HepG2 (cell line): ENCODE measurements around the gene RABEP2. TPM values are rescaled to one million over a fixed set of nuclear protein-coding genes. Genes with fewer than 3 reads are reported as not detected.

Experiments used
- GRHL1 ChIP-seq: sonication (generic); formaldehyde crosslinking; conservative IDR thresholded peaks from 2 replicates; pipeline ENCODE4 v1.8.0; 2022; ENCODE audit warnings: missing genetic modification reagents
- POGZ ChIP-seq: sonication (generic); formaldehyde crosslinking; IDR thresholded peaks from 2 replicates; pipeline ENCODE4 v1.4.0; 2020; ENCODE audit warnings: mild to moderate bottlenecking, missing genetic modification reagents
- SIN3B ChIP-seq: fragments of 150-350 bp; IDR thresholded peaks from 2 replicates; pipeline ENCODE4 v1.6.1; 2014; ENCODE audit warnings: low read length
- SIX4 ChIP-seq: sonication (generic); formaldehyde crosslinking; IDR thresholded peaks from 2 replicates; pipeline ENCODE4 v1.4.0; 2020; ENCODE audit warnings: missing genetic modification reagents
- SMC3 ChIP-seq: IDR thresholded peaks from 2 replicates; pipeline ENCODE4 v1.6.1; 2011; ENCODE audit warnings: low read length, improper control_type of control experiment
- SOX5 ChIP-seq: IDR thresholded peaks from 2 replicates; pipeline ENCODE4 v1.6.1; 2016; ENCODE audit warnings: borderline replicate concordance
- TBP ChIP-seq: sonication (generic); formaldehyde crosslinking; IDR thresholded peaks from 2 replicates; pipeline ENCODE4 v1.5.0; 2020; ENCODE audit warnings: missing genetic modification reagents
- THAP8 ChIP-seq: sonication (generic); formaldehyde crosslinking; IDR thresholded peaks from 2 replicates; pipeline ENCODE4 v1.5.1; 2020; ENCODE audit warnings: missing genetic modification reagents, mild to moderate bottlenecking, borderline replicate concordance
- USF2 ChIP-seq, 2 experiments: sonication (generic) in 1 of 2; formaldehyde crosslinking in 1 of 2; IDR thresholded peaks; 2 replicates each; pipeline versions ENCODE4 v1.5.1 to v1.6.1; 2011 to 2020; ENCODE audit warnings: borderline replicate concordance in 1 of 2, low read depth in 1 of 2, low read length in 1 of 2, mild to moderate bottlenecking in 1 of 2, missing genetic modification reagents in 1 of 2, moderate library complexity in 1 of 2
- YY1 ChIP-seq: IDR thresholded peaks from 2 replicates; pipeline ENCODE4 v1.6.1; 2011; ENCODE audit warnings: low read length, low read depth, moderate library complexity, mild to moderate bottlenecking; ENCODE audit not compliant: insufficient read depth, insufficient replicate concordance
- ZBTB20 ChIP-seq: sonication (generic); formaldehyde crosslinking; IDR thresholded peaks from 2 replicates; pipeline ENCODE4 v1.8.1; 2023; ENCODE audit warnings: missing genetic modification reagents, low read depth, mild to moderate bottlenecking, borderline replicate concordance
- ZBTB25 ChIP-seq: IDR thresholded peaks from 2 replicates; pipeline ENCODE4 v1.6.1; 2018; ENCODE audit warnings: missing genetic modification reagents
- ZNF136 ChIP-seq: sonication (generic); formaldehyde crosslinking; IDR thresholded peaks from 2 replicates; pipeline ENCODE4 v1.8.1; 2022; ENCODE audit warnings: low read depth, mild to moderate bottlenecking, moderate library complexity, missing genetic modification reagents
- ZNF275 ChIP-seq: sonication (generic); formaldehyde crosslinking; IDR thresholded peaks from 2 replicates; pipeline ENCODE4 v1.8.0; 2022; ENCODE audit warnings: missing genetic modification reagents, mild to moderate bottlenecking, inconsistent platforms, borderline replicate concordance
- ZNF276 ChIP-seq: sonication (generic); formaldehyde crosslinking; IDR thresholded peaks from 2 replicates; pipeline ENCODE4 v1.4.0; 2020; ENCODE audit warnings: mild to moderate bottlenecking, low read depth, missing genetic modification reagents
- ZNF777 ChIP-seq: sonication (generic); formaldehyde crosslinking; IDR thresholded peaks from 2 replicates; pipeline ENCODE4 v1.4.0; 2020; ENCODE audit warnings: missing genetic modification reagents
- ZNF788 ChIP-seq: sonication (generic); formaldehyde crosslinking; IDR thresholded peaks from 2 replicates; pipeline ENCODE4 v1.5.0; 2020; ENCODE audit warnings: mild to moderate bottlenecking, missing genetic modification reagents, borderline replicate concordance
- polyA plus RNA-seq, 8 experiments: library from polyadenylated mRNA; depleted of rRNA in 3 of 8; stranded (reverse) in 7 of 8; unstranded in 1 of 8; fragments of >200 nt; fragmentation: Illumina TruSeq in 4 of 8; extraction: Trizol in 4 of 8; gene quantifications; 2 replicates each; pipeline versions ENCODE4 v1.2.1 to v1.2.3, GENCODE V29; 2011 to 2016; ENCODE audit warnings: low read depth in 4 of 8, missing spikeins in 1 of 8, mixed read lengths in 1 of 8; ENCODE audit not compliant: insufficient read depth in 1 of 8
- total RNA-seq, 5 experiments: library from RNA; depleted of rRNA; stranded (reverse); fragments of >200 nt; fragmentation: Illumina TruSeq; extraction: Trizol; gene quantifications; 2 replicates each; pipeline ENCODE4 v1.2.3, GENCODE V29; 2016; ENCODE audit warnings: low read depth in 1 of 5

The RABEP2 gene
- total and polyA plus RNA-seq, 2 of the 13 experiments (the other 11 are each of a cell fraction or from before 2014, with no cell fraction given) = 10.8 to 18.4 TPM

- TF ChIP-seq USF2 (IDR thresholded peaks at IDR 0.05; ENCODE audit: low read depth, low read length) (peak; percentile 100), USF2 (CRISPR knock-in tag; IDR thresholded peaks at IDR 0.05; ENCODE audit: borderline replicate concordance) (peak; percentile 100), THAP8 (CRISPR knock-in tag) (peak; percentile 100), ZNF275 (CRISPR knock-in tag) (peak; percentile 98; the same call in 1 of the 2 replicates), ZBTB20 (CRISPR knock-in tag) (peak; percentile 39), YY1 (peak; percentile 99), ZNF777 (CRISPR knock-in tag) (peak; percentile 61), SMC3 (no peak), POGZ (CRISPR knock-in tag) (peak; percentile 90), ZNF788 (CRISPR knock-in tag) (peak; percentile 97), TBP (CRISPR knock-in tag) (peak; percentile 95; the same call in 1 of the 2 replicates), GRHL1 (no peak), ZNF276 (CRISPR knock-in tag) (no peak; the same call in 1 of the 2 replicates), ZBTB25 (peak; percentile 90), SOX5 (CRISPR knock-in tag) (peak; percentile 62; the same call in 1 of the 2 replicates), SIX4 (peak; percentile 72; the same call in 1 of the 2 replicates), ZNF136 (CRISPR knock-in tag) (peak; percentile 97; the same call in 1 of the 2 replicates), SIN3B (peak; percentile 100)
These were observed 49.6 kb upstream of the RABEP2 start, which contains the start of gene SPNS1 (continued) for GRCh38 chr16:28974437-28975157.
